AG04450 (cell line): ENCODE data around the gene ATXN1. TPM values are rescaled to one million over a fixed set of nuclear protein-coding genes. Genes with fewer than 3 reads are reported as not detected.

Experiments
- CTCF ChIA-PET: fragments of 300-600, 350-600 bp; formaldehyde crosslinking; extraction: SDS; loops from one replicate; lab custom pipeline; 2022; ENCODE audit warnings: antibody characterized with exemption, inconsistent platforms; lab: Charles Lee
- POLR2A ChIA-PET: fragments of 350-600 bp; formaldehyde crosslinking; extraction: SDS; loops from one replicate; lab custom pipeline; 2021; ENCODE audit warnings: antibody characterized with exemption, inconsistent platforms; lab: Yijun Ruan, JAX
- DNase-seq: peaks from one replicate; pipeline ENCODE4 v3.0.0-alpha.2; 2011; ENCODE audit warnings: low read depth, low spot score
- H3K27ac ChIP-seq: one replicate; pipeline ENCODE4 v1.5.1; 2012; ENCODE audit warnings: low read depth, low read length, control low read depth
- H3K27me3 ChIP-seq: one replicate; pipeline ENCODE4 v1.6.0; 2012; ENCODE audit warnings: low read length; ENCODE audit not compliant: control insufficient read depth, insufficient read depth
- H3K4me3 ChIP-seq: 2 replicates; pipeline ENCODE4 v1.5.1; 2011; ENCODE audit warnings: mild to moderate bottlenecking, low read depth, low read length, control low read depth
- H3K9me3 ChIP-seq: 2 replicates; pipeline ENCODE4 v1.5.1; 2012; ENCODE audit warnings: low read length; ENCODE audit not compliant: control insufficient read depth, insufficient read depth
- CTCF ChIP-seq: IDR thresholded peaks from 2 replicates; pipeline ENCODE4 v1.5.1; 2011; ENCODE audit warnings: low read depth, low read length, control low read depth, inconsistent platforms
- polyA plus RNA-seq: library from polyadenylated mRNA; depleted of rRNA; stranded (reverse); fragments of >200 nt; gene quantifications from 2 replicates; pipeline ENCODE4 v1.2.3, GENCODE V29; 2011

The ATXN1 gene
- polyA plus RNA-seq, 1 experiment = 12.6 TPM

- TF ChIP-seq CTCF = no peak
- Histone ChIP-seq H3K4me3 (no peak overlapping the region), H3K27ac (no peak overlapping the region), H3K9me3 (no peaks in the 10 kb centered on the region), H3K27me3 (no peaks in the 10 kb centered on the region)
- CTCF ChIA-PET = interaction anchor here (1.0 to 1.3 kb wide), 3 partner anchors 8 to 86 kb away, joined by 3 read pairs; no protein-coding TSS in a partner anchor
- no peak for DNase-seq
- POLR2A ChIA-PET = no interaction called here
These were observed 343.1 kb downstream of the ATXN1 start for GRCh38 chr6:16418151-16418550.

DNA sequence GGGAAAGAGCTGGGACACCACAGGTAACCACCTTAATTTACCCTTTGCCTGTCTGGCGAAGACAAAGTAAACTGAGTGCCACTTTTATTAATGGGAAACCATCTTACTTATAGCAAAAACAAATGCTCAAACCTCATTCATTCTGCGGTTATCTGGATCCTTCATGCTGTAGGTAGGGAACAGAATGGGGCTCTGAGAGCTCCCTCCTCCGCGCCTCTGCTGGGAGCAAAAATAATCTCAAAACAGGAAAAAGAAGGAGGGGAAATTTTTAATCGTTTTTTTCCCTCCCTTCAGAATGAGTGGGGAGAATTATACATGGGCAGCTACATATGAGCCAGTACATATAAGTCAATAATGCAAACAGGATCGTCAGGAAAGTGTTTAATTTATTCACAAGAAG, 345.6 kb downstream of the ATXN1 start:
- ChIA-PET POLR2A (no interaction called here), CTCF (interaction anchor here (1.1 to 1.9 kb wide), 3 partner anchors 9 to 347 kb away, joined by 3 to 8 read pairs (median 7); no protein-coding TSS in a partner anchor)
- Histone ChIP-seq H3K27me3 (no peaks in the 10 kb centered on the region), H3K27ac (no peak overlapping the region), H3K9me3 (no peaks in the 10 kb centered on the region), H3K4me3 (no peak overlapping the region)
- no peak for DNase-seq
- TF ChIP-seq CTCF = no peak

GRCh38 chr6:16414205-16414604, 347.1 kb downstream of the ATXN1 start:
- H3K27me3 ChIP-seq = no peaks in the 10 kb centered on the region
- H3K27ac ChIP-seq = no peak overlapping the region
- TF ChIP-seq CTCF = no peak
- ChIA-PET POLR2A (no interaction called here), CTCF (interaction anchor here (0.8 to 1.9 kb wide), 6 partner anchors 8 to 351 kb away, joined by 3 to 9 read pairs (median 8); no protein-coding TSS in a partner anchor)
- no peak for DNase-seq
- H3K9me3 ChIP-seq = no peaks in the 10 kb centered on the region
- no peak overlapping the region for H3K4me3 ChIP-seq

DNA sequence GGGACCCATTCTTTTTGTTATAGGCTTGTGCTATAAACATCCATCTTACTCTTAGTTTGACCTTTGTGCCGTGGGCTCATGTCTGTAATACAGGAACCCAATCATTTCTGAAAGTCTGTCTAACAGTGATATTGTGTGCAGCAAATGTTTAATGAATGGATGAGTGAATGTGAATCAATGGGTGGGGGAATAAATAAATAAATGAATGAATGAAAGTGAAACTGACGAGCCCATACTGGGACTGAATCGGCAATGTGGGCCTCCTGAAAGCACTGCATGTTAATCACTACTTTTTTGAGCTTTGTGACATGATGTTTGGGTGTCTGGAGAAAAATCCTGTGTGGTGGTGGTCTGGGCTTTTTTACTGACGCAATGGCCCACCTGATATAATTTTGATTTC, 347.9 kb downstream of the ATXN1 start:
- no peak for TF ChIP-seq CTCF
- no peak for DNase-seq
- Histone ChIP-seq H3K27me3 (no peaks in the 10 kb centered on the region), H3K9me3 (no peaks in the 10 kb centered on the region), H3K4me3 (peak overlapping the region; percentile 18), H3K27ac (no peak overlapping the region)
- ChIA-PET POLR2A (no interaction called here), CTCF (interaction anchor here (0.8 to 1.5 kb wide), 3 partner anchors 10 to 174 kb away, joined by 3 to 9 read pairs (median 8); no protein-coding TSS in a partner anchor)

DNA sequence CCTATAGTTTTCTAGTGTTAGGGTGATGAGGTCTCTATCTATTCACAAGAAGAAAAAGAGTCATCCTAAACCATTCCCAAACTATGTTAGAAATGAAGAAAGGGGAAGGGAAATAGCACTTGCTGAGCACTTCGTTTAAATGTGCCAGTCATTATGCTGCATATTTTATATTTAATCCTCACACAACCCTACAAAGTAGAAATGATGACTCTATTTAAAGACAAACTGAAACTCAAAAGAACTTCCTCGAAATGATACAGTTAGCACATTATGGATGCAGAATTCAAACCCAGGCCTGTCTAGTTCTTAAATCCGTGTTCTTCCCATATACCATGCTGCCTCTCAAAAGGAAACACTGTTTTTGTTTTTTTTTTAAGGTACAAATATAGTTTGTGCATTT, 348.3 kb downstream of the ATXN1 start:
- H3K4me3 ChIP-seq = peak overlapping the region; percentile 18; the same call in 1 of the 2 replicates
- TF ChIP-seq CTCF = no peak
- no peaks in the 10 kb centered on the region for H3K27me3 ChIP-seq
- no peaks in the 10 kb centered on the region for H3K9me3 ChIP-seq
- ChIA-PET POLR2A (no interaction called here), CTCF (no interaction called here)
- H3K27ac ChIP-seq = no peak overlapping the region
- no peak for DNase-seq
